Stimulated activated CD8-positive, alpha-beta memory T cell treated with anti-CD3 and anti-CD28 coated beads, Interleukin-7, amount 100 ng/mL, for 1 hour (primary cell): ENCODE data around the gene KCNK4.
"Not testable (repeated sequence)": the region's sequence is repeated elsewhere in the genome, so short reads cannot be mapped to it uniquely, and the experiment has no call there.

Experiments used
- DNase-seq, 2 donors: peaks; one replicate each; pipeline ENCODE4 v3.0.0-alpha.2; 2020; ENCODE audit warnings: low read depth in 2 of 2

Gene KCNK4

DNA sequence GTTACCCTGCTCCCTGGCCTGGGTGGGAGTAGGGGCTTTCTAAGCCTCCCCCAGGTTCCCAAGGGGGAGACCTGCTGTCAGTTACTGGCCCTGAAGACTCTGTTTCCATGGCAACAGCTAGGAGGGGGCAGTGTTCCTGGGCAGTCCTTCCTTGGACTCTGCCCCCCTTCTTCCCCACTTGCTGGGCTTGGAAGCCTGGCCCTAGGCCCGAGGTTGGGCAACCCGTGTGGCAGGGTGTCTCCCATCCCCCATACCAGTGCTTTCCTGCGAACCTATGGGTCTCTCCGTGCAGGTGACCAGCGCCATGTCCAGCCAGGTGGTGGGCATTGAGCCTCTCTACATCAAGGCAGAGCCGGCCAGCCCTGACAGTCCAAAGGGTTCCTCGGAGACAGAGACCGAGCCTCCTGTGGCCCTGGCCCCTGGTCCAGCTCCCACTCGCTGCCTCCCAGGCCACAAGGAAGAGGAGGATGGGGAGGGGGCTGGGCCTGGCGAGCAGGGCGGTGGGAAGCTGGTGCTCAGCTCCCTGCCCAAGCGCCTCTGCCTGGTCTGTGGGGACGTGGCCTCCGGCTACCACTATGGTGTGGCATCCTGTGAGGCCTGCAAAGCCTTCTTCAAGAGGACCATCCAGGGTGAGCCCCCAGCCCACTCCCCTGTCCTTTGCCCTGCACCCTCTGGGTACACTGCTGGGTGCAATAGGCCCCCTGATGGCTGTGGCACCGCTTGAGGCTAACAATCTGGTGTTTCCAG, 15.9 kb downstream of the KCNK4 start:
- no peak for DNase-seq

DNA sequence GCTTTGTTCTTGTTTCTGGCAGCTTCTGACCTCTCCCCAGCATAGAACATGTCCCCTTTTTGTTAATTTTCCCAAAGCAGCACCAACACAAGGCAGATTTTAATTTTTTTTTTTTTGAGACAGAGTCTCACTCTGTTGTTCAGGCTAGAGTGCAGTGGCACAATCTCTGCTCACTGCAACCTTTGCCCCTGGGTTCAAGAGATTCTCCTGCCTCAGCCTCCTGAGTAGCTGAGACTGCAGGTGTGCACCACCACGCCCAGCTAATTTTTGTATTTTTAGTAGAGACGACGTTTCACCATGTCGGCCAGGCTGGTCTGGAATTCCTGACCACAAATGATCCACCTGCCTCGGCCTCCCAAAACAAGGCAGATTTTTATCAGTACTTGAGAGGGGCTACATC, 16.7 kb downstream of the KCNK4 start:
- not testable (repeated sequence) for DNase-seq

DNA sequence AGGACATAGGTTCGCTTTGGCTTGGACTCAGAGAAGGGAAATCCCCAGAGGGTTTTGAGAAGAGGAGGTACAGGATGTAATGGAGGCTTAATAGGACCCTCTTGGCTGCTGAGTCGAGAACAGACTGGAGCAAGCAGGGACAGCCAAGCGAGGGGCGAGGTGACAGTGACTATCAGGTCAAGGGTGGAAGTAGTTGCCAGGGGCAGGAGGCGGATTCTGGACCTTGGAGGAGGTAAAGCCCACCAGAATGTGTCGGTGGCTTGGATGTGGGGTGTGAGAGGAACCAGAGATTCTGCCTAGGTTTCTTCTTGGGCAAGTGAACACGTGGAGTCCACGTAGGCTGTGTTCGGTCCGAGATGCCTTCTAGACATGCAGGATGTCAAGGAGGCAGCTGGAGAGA, 21.8 kb downstream of the KCNK4 start:
- DNase-seq = no peak

DNA sequence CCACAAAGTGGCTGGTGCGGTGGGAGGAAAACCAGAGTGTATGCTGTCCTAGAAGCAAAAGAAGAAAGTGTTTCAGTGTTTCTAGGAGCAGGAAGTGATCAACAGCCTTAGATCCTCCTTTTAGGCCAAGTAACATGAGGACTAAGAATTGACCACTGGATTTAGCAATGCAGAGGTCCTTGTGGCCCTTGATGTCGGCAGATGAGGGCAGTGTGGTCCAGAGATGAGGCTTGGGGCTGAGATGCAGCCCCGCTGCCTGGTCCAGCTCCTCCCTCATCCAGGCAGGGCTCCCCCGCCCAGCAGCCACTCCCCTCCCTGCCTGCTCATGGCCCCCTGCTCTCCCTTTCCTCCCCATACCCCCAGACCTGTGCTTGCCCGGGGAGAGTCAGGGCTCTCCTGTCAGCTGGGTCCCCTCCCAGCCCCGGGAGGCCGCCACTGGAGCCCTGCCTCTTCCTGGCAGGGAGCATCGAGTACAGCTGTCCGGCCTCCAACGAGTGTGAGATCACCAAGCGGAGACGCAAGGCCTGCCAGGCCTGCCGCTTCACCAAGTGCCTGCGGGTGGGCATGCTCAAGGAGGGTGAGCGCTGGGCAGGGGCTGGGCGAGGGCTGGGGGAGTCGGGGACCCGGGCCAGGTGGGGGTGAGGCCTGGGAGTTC, 22.5 kb downstream of the KCNK4 start:
- DNase-seq = no peak

DNA sequence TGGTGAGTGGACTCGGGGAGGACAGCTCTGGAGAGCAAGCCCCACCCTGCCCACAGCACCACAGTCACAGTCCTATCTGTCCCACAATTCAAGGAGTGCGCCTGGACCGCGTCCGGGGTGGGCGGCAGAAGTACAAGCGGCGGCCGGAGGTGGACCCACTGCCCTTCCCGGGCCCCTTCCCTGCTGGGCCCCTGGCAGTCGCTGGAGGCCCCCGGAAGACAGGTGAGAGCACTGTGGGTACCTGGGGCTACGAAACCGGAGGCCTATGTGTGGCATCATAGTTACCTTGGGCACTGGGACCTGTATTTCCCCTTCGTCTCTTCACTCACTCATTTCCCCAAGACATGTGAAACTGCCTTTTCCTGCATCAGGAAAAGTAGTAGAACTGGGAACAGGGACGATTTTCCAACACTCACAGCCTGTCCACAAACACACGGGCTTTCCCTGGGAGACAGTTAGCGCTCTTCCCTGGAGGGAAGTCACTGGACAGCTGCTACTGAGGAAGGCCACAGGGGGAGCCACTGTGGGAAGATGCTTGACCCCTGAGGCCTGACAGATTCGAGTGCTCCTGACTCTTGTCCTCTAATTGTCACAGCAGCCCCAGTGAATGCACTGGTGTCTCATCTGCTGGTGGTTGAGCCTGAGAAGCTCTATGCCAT, 23.2 kb downstream of the KCNK4 start:
- no peak for DNase-seq

DNA sequence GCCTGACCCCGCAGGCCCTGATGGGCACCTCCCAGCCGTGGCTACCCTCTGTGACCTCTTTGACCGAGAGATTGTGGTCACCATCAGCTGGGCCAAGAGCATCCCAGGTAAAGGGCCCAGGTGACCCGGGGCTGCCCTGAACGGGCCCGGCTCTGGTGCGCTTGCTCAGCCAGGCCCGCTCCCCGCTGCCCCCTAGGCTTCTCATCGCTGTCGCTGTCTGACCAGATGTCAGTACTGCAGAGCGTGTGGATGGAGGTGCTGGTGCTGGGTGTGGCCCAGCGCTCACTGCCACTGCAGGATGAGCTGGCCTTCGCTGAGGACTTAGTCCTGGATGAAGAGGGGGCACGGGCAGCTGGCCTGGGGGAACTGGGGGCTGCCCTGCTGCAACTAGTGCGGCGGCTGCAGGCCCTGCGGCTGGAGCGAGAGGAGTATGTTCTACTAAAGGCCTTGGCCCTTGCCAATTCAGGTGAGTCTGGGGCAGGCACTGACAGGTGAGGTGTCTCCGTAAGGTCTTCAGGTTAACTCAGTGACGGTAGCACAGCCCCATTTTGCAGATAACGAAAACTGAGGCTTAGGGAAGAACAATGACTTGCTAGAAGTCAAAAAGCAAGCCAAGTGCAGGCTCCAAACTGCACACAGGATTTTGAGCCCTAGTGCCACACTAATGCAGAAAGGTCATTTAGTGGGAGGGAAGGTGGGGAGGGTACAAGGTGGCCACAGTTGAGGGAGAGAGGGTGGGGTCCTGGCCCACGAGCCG, 23.9 kb downstream of the KCNK4 start:
- DNase-seq = no peak

DNA sequence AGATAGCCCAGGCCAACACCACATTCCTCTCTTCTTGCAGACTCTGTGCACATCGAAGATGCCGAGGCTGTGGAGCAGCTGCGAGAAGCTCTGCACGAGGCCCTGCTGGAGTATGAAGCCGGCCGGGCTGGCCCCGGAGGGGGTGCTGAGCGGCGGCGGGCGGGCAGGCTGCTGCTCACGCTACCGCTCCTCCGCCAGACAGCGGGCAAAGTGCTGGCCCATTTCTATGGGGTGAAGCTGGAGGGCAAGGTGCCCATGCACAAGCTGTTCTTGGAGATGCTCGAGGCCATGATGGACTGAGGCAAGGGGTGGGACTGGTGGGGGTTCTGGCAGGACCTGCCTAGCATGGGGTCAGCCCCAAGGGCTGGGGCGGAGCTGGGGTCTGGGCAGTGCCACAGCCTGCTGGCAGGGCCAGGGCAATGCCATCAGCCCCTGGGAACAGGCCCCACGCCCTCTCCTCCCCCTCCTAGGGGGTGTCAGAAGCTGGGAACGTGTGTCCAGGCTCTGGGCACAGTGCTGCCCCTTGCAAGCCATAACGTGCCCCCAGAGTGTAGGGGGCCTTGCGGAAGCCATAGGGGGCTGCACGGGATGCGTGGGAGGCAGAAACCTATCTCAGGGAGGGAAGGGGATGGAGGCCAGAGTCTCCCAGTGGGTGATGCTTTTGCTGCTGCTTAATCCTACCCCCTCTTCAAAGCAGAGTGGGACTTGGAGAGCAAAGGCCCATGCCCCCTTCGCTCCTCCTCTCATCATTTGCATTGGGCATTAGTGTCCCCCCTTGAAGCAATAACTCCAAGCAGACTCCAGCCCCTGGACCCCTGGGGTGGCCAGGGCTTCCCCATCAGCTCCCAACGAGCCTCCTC, 24.8 kb downstream of the KCNK4 start:
- not testable (repeated sequence) for DNase-seq

DNA sequence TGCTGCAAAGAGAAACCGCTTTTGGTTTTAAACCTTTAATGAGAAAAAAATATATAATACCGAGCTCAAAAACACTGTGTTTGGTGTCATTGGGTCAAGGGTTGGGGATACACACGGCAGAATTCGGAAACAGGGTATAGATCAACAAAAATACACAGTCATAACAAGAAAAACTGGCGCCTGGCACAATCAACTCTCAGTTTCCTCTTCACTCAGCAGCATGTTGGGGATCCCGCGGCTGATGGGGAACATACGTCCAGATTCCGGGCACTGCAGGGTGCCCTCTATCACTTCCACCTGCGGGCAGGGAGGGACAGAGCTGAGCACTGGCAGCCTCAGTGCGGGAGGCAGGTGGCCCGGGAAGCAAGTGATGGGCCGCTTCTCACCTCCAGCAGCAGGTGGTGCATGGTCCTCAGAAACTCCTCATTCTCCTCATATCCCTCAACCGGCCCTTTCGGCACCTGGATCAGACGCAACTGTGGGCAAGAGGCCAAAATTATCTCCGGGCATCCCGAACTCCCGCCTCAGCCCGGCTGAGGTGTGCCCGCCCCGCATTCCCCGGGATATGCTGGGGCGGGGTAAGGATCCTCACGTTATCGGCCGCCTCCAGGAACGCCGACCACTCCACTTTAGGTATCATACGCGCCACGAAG, 25.7 kb downstream of the KCNK4 start:
- DNase-seq = no peak

DNA sequence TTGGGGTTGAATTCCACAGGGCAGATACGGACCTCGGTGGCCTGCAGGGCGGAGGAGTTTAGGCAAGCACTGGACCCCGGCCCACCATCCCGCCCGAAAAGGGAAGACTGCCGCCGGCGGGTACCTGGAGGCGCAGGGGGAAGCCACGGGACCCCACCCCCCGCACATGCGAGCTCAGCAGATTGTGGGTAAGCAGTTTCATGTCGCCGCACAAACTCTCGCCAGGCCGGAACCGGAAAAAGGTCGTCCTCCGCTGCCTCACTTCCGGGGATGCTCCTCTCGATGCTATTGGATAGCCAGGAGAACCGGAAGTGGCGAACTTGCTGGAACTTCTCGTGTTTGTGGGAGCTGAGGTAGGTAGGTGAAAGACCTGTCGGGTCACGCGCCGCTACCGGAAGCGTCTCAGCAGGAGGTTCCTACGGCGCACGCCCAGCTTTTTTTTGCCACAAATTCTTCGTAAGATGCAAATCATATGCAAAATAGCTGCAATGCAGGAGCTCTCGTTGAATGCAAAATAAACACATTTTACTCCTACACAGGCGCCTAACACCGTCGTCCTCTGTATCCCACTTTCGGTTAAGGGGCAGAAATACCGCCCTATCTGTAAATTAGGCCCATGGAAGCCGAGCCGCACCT, 26.3 kb downstream of the KCNK4 start, which contains the start of gene TRMT112:
Gene TRMT112 (minus strand): TSS at position 235 of the 636 bp plus-strand sequence. CDS start 33 bp downstream, at position 202.
- peak; percentile 86 to 91 for DNase-seq

DNA sequence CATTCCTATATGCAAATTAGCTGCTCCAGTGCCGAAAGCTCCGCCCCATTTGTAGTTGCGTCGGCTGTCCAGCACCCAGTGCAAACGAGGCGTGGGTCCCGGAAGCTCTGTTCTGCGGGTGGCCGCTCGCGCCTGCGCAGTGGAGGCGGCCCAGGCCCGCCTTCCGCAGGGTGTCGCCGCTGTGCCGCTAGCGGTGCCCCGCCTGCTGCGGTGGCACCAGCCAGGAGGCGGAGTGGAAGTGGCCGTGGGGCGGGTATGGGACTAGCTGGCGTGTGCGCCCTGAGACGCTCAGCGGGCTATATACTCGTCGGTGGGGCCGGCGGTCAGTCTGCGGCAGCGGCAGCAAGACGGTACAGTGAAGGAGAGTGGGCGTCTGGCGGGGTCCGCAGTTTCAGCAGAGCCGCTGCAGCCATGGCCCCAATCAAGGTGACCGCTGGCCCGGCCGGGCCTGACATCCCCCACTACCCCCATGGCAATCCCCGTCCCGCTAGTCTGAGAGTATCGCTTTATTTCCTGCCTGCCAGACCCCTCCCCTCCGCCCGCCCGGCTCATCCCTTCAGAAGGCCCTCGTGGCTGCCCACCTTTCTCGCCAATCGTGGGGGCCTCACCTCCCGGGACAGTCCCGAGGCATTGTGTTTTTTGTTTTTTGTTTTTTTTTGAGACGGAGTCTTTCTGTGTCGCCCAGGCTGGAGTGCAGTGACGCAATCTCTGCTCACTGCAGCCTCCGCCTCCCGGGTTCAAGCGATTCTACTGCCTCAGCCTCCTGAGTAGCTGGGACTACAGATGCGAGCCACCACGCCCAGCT, 27.1 kb downstream of the KCNK4 start, which contains the start of gene PRDX5:
Gene PRDX5 (plus strand): TSS at position 161 of the 805 bp plus-strand sequence. CDS start 95 bp downstream, at position 256.
- DNase-seq = peak; percentile 78 to 82

DNA sequence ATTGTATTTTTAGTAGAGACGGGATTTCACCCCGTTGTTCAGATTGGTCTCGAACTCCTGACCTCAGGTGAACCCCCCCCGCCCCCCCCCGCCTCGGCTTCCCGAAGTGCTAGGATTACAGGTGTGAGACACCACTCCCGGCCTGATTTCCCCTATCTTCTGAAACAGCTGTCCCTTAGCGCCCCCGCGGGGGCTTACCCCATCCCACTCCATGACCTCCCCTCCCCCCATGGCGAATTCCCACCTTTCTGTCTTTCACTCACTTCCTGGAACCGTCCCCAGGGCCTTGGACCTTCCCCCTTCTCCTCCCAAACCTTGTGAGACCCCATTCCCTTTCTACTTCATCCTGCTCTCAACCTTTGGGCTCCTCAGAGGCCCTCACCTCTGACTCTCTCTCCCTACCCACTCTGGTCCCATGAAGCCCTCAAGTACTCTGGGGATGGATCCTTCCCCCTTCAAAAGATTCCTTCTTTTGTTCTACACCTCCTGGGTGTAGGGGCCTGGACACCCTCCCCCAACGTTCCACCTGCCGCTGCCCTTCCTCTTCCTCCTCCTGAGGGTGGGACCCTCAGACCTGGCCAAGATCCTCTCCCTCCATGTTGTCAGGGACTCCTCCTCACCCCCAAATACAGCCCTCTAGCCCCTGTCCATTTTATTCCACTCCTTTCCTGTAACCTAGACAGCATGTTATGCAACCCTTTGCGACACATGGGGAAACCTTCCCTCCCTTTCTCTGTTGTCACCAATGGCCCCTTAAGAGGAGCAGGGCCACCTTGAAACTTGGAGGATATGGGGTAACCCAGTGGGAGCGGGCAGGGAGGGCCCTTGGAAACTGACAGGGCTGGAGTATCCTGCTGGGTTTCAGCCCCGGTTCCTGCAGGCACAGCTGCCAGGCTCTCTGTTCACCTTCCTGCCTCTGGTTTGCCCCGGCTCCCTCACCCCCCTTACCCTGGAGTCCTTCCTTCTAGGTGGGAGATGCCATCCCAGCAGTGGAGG, 28.0 kb downstream of the KCNK4 start:
- no peak for DNase-seq

DNA sequence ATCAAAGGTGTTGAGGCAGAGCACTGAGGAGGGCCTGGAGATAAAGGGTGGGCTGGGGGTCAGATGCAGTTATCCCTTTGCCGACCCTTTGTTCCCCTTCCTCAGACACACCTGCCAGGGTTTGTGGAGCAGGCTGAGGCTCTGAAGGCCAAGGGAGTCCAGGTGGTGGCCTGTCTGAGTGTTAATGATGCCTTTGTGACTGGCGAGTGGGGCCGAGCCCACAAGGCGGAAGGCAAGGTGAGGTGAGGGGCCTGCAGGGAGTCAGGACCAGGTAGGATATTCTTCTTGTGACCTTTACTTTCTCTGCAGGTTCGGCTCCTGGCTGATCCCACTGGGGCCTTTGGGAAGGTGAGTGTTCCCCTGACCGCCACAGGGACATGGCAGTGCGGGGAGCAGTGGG, 29.5 kb downstream of the KCNK4 start:
- no peak for DNase-seq

DNA sequence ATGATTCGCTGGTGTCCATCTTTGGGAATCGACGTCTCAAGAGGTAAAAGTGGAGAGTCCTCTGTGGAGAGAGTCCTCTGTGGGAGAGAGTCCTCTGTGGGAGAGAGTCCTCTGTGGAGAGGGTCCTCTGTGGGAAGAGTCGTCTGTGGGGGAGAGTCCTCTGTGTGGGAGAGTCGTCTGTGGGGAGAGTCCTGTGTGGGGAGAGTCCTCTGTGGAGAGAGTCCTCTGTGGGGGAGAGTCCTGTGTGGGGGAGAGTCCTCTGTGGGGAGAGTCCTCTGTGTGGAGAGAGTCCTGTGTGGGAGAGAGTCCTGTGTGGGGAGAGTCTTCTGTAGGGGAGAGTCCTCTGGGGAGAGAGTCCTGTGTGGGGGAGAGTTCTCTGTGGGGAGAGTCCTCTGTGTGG, 29.9 kb downstream of the KCNK4 start:
- no peak for DNase-seq

DNA sequence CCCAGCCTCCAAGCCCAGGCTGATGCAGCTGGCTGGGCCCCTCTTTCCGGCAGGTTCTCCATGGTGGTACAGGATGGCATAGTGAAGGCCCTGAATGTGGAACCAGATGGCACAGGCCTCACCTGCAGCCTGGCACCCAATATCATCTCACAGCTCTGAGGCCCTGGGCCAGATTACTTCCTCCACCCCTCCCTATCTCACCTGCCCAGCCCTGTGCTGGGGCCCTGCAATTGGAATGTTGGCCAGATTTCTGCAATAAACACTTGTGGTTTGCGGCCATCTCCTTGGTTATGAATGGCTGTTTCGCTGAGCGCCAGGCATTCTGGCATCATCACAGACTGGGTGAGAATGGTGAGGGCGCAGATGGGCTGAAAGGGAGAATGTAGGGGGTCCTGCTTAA, 30.4 kb downstream of the KCNK4 start:
- DNase-seq = no peak

DNA sequence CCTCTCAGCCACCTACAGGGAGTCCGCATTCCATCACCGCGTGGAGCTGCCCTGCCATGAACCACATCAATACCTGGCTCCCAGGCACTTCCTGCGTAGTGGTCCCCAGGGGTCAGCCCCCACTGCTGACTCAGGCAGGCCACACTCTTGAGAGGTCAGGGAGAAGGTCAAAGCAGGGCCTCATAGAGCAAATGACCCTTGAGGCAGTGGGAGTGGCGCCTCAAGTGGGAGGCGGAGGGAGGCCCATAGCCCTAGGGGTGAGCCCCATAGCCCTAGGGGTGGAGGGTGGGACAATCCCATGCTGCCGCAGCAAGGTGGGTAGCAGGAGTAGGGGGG, 31.8 kb downstream of the KCNK4 start:
- DNase-seq = no peak

DNA sequence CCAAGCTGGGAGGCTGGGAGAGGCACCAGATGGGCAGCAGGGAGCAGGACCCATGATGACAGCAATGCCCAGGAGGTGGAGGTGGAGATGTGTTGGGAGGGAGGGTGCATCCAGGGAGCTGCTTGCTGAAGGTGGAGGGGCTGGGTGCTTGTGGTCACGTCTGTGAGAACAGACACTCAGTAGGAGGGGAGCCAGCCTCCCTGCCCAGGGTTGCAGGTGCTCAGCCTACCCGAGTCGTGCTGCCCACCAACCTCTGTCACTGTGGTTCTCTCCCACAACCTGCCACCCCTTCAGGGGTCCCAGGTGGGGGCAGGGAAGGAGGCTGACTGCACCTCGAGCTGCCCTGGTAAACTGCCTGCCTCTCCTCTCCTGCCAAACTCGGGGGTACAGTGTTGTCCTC, 32.3 kb downstream of the KCNK4 start:
- no peak for DNase-seq

DNA sequence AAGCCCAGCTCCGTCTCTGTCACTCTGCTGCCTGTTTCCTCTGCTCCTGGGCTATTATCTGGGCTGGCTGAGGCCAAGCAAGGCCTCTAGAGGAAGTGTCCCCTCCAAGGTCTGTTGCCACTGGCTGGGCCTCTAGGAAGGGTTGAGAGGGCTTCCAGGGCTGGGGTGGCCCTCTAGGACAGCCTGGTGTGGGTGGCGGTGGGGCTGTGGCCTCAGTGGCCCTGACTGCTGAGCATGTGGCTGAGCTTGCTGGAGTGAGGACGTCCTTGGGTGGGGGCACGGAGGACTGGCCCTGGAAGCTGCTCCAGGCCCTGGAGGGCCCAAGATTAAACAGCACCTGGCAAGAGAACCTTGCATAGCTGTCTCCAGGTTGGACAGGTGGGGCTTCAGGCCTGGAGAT, 32.9 kb downstream of the KCNK4 start:
- DNase-seq = not testable (repeated sequence)
